GM19463 (cell line): ENCODE results near the gene NAALADL1.

Experiments used
- ATAC-seq: cut with Tn5 transposase; IDR thresholded peaks from one replicate; pipeline ENCODE4 v1.9.1; 2021; ENCODE audit warnings: mild to moderate bottlenecking, moderate library complexity; ENCODE audit not compliant: unreplicated experiment

Gene NAALADL1

GRCh38 chr11:65058419-65059054 lies at the start of gene NAALADL1:
Gene NAALADL1 (minus strand): TSS chr11:65058553. CDS start chr11:65058521, 32 bp downstream.
- ATAC-seq, result no peak

DNA sequence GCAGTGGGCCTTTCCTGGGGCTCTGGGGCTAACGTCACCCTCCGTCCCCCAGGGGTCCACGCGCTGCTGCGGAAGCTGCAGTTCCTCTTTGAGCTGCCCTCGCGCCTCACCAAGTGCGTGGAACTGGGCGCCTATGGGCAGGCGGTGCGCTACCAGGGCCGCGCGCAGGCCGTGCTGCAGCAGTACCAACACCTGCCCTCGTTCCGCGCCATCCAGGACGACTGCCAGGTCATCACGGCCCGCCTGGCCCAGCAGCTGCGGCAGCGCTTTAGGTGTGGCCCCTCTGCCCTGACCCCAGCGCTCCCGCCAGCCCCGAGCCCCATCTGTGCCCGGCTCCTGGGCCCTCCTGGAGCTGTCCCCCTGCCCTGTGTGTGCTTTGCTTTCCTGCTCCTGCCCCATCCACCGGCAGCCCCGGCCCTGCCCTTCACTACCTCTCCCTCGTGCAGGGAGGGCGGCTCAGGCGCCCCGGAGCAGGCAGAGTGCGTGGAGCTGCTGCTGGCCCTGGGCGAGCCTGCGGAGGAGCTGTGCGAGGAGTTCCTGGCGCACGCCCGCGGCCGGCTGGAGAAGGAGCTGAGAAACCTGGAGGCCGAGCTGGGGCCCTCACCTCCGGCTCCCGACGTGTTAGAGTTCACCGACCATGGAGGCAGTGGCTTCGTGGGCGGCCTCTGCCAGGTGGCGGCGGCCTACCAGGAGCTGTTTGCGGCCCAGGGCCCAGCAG lies 49.6 kb upstream of the NAALADL1 start:
- no peak for ATAC-seq

- no peak for ATAC-seq
These were observed 48.7 kb upstream of the NAALADL1 start for GRCh38 chr11:65107078-65107477.

GRCh38 chr11:65104628-65105027 lies 46.3 kb upstream of the NAALADL1 start:
- ATAC-seq, result no peak

DNA sequence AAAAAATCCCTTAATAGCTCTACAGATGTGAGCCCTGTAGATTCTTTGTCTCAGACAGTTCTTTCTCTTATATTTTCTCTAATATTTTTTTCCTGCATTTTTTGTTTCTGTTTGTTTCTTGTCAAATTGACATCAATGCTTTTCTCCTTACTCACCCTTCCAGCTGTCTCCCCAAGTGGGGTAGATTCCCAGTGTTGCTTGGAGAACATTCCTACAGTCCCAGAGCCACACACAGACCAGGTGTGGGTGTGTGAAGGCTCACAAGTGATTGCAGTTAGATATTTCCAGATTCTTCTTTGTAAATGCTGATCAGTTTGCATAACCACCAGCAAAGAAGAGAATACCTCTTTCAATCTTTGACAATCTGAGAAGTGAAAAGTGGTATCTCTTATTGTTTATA lies 45.1 kb upstream of the NAALADL1 start:
- no peak for ATAC-seq

DNA sequence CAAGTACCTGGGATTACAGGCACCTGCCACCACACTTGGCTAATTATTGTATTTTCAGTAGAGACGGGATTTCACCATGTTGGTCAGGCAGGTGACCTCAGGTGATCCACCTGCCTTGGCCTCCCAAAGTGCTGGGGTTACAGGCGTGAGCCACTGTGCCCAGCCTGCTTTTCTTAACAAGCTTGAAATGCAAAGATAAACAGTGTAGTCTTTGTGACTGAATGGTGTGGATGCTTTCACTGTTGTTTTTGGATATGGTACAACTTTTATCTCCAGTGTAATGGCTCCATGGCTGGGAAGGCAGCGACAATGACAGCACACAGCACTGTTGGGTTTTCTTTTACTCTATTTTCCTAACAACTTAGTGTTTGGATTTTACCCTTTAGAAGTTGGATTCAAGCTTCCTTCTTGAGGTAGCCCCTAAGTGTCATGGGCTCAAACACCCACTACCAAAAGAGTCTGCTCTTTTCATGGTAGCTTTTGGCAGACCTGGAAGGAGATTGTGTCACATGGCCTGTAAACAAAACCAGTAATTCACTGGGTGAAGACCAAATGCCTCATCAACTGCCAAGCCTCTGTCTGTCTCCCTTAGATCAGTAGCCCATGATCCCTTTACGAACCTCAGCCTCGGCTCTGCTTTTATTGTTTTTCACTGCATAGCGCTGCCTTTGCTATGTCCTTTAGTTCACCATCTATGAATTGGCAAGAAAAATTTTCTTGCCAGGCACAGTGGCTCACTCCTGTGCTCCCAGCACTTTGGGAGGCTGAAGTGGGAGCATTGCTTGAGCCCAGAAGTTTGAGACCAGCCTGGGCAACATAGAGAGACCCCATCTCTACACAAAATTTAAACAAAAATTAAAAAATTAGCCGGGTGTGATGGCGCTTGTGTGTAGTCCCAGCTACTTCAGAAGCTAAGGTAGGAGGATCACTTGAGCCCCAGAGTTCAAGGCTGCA lies 44.1 kb upstream of the NAALADL1 start:
- ATAC-seq, result no peak

DNA sequence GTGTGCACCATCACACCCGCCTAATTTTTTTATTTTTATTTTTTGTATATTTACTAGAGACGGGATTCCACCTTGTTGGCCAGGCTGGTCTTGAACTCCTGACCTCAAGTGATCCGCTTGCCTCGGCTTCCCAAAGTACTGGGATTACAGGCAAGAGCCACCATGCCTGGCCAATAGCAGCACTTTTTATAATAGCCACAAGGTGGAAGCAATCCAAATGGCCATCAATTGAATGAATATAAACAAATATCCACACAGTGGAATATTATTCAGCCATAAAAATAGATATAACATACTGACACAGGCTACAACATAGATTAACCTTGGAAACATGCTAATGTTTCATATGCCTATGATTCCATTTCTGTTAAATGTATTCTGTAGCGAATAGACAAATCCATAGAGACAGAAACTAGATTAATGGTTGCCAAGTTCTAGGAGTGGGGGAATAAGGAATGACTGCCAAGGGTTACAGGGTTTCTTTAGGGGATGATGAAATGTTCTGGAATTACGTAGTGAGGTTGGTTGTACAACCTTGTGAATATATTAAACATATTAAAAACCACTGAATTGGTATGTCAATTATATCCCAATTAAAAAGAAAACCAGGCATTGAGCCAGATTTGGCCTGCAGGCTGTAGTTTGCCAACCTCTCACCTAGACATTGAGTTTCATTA lies 42.5 kb upstream of the NAALADL1 start:
- ATAC-seq, result no peak

GRCh38 chr11:65096926-65097325 lies 38.6 kb upstream of the NAALADL1 start:
- ATAC-seq, result no peak

DNA sequence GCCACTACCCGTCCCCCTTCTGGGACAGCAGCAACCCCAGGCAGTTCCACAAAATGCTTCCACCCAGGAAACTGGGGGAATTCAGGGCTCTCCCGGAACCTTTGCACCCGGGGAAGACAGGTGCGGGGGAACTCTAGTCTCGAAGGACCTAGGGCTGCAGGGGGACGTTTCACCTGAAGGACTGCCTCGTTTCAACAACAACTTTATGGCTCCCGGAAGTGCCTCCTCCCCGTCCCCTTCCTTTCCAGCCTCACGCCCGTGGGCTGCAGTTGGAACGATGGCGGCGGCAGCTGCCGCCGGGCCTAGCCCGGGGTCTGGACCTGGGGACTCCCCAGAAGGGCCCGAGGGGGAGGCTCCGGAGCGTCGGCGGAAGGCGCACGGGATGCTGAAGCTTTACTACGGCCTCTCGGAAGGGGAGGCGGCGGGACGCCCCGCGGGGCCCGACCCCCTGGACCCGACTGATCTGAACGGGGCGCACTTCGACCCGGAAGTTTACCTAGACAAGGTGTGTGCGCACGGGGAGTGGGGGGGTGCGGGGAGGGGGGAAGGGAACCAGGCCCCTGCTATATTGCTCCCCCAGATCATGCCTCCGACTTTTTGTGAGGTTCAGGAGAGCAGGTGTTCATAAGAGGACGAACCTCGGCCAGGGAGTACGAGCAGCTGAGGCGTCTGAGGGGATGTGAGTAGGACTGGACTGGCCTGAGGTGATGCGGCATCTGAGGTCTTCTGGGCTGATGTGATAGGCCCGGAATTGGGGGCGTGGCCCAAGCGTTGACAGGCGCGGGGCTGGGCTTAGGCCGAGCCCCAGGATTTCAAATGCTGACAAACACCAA lies 37.8 kb upstream of the NAALADL1 start, which contains the start of gene VPS51:
Gene VPS51 (plus strand): TSS at position 241 of the 833 bp plus-strand sequence. CDS start 37 bp downstream, at position 278.
- peak; percentile 91 for ATAC-seq

DNA sequence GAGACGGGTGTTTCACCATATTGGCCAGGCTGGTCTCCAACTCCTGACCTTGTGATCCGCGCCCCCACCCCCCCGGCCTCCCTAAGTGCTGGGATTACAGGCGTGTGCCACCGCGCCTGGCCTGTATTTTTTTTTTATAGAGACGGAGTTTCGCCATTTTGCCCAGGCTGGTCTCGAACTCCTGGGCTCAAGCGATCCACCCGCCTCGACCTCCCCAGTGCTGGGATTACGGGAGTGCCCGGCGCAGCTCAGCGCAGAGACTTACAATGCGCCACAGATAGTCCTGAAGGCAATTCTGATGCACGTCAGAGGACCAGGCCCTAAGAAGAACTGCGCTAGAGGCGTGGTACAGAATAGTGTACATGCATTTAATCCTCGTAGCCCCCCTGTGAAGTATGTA lies 37.1 kb upstream of the NAALADL1 start:
- no peak for ATAC-seq

DNA sequence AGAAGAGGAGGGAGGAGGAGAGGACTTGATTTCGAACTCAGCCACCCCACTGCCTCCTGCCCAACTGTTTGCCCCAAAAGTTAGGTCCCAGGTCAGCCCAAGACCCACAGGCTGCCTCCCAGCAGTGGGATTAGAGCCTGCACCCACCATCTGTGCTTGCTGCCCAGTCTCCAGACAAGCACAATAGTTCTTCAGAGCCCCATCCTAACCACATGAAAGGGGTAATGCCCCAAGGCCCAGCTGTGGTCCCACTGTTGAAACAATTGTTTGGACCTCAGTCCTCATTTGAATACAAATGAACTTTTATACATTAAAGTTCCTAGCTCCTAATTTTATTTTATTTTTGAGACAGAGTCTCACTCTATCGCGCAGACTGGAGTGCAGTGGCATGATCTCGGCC lies 32.3 kb upstream of the NAALADL1 start:
- ATAC-seq, result no peak

GRCh38 chr11:65089621-65090020 lies 31.3 kb upstream of the NAALADL1 start:
- no peak for ATAC-seq

DNA sequence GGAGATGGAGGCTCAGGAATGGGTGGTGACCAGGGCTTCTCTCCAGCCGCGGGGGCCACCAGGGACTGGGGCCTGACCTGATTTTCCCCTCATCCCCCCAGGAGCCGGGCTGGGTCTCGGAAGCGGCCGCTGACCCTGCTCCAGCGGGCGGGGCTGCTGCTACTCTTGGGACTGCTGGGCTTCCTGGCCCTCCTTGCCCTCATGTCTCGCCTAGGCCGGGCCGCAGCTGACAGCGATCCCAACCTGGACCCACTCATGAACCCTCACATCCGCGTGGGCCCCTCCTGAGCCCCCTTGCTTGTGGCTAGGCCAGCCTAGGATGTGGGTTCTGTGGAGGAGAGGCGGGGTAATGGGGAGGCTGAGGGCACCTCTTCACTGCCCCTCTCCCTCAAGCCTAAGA lies 29.5 kb upstream of the NAALADL1 start:
- no peak for ATAC-seq

DNA sequence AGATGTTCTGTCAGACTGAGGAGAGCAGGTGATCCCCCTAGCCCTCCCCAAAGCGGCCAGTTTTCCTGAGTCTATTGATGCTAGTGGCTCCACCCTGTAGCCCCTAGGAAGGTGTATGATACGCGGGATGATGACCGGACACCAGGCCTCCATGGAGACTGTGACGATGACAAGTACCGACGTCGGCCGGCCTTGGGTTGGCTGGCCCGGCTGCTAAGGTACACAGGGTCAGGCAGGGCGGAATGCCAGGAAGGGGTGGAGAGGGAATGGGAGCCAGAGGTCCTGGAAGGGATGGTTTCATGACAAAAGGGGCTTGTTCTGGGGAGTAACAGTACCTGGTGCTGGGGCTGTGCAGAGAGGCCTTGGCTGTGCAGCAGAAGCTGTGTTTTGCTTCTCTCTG lies 28.9 kb upstream of the NAALADL1 start:
- ATAC-seq, result no peak

- ATAC-seq, result no peak
These were observed 28.5 kb upstream of the NAALADL1 start for GRCh38 chr11:65086809-65087208.

- ATAC-seq, result no peak
These were observed 27.1 kb upstream of the NAALADL1 start for GRCh38 chr11:65085446-65085845.

- no peak for ATAC-seq
These were observed 26.4 kb upstream of the NAALADL1 start for GRCh38 chr11:65084598-65085375.

DNA sequence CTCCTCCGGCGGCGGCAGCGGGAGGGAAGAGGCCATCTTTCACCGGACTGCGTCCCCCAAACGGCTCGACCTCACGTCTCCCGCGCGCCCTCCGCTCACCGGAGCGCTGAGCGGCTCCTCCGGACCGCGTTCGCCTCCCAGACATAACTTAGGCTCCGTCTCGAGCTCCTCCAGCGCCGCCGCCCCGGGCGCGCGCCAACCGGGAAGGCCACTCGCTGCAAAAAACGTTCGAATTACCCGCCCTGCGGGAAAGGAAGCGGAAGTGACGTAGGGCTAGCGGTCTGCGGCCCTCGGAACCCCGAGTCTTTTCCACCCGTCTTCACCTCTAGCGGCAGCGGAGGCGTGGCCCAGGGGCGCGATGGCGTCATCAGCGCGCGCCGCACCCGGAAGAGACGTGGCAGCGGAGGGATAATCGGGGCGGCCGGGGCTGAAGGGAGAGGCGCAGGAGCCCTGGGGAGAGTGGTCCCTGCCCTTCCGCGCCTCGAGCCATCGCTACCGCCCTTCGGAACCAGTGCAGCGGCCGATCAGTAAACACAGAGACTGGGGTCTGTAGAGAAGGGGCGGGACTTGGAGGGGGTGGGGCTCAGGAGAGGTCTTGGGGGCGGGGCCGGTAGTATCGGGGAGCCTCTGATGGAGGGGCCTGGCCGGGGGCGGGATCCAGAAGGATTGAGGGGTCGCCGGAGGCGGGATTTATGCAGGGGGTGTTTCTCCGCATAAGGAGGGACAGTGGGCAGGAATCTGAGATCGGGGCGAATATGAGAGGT lies 25.7 kb upstream of the NAALADL1 start, which contains the start of the genes CDCA5 and ZFPL1:
Gene CDCA5 (minus strand): TSS at position 207 of the 764 bp plus-strand sequence. CDS start 62 bp downstream, at position 145.
Gene ZFPL1 (plus strand): TSS at position 389 of the 764 bp plus-strand sequence. CDS start 477 bp downstream, outside the sequence.
- peak; percentile 78 for ATAC-seq
